ENCODE measurements around the gene TCEAL4.
"Not testable (repeated sequence)": the region's sequence is repeated elsewhere in the genome, so short reads cannot be mapped to it uniquely, and the experiment has no call there.

- not testable (repeated sequence) for TF ChIP-seq EP300, POLR2A, POLR2AphosphoS5, CTCF (IDR thresholded peaks at IDR 0.05)
Observed at GRCh38 chrX:103592295-103592694, 7.0 kb downstream of the TCEAL4 start.

Data from upper lobe of left lung (tissue), 4 donors.